ENCODE results near the gene NAV3. TPM values are rescaled to one million over a fixed set of nuclear protein-coding genes. Genes with fewer than 3 reads are reported as not detected.

NAV3 gene
- total and polyA plus RNA-seq, 2 experiments from 2014 or later = 4.0 to 12.0 TPM

- ATAC-seq = peak; percentile 49; the same call in 2 of the 3 replicates
- no peak overlapping the region for H3K4me2 ChIP-seq
- no peaks in the 10 kb centered on the region for H3F3A ChIP-seq (replicated peaks; ENCODE audit: low read depth)
- Mint-ChIP-seq H3K36me3 (ENCODE audit: low read depth) (no peaks in the 10 kb centered on the region), H3K27me3 (ENCODE audit: insufficient read depth, low read depth, poor library complexity) (no peaks in the 10 kb centered on the region), H3K4me1 (no peaks in the 10 kb centered on the region; the same call in 2 of the 3 replicates), H3K9me3 (no peaks in the 10 kb centered on the region), H3K4me3 (no peak overlapping the region), H3K27ac (no peak overlapping the region)
- H3K4me1 ChIP-seq (ENCODE audit: insufficient read depth) = no peaks in the 10 kb centered on the region
- no peak overlapping the region for H3K27ac ChIP-seq (ENCODE audit: low read depth)
- no peaks in the 10 kb centered on the region for H3K27me3 ChIP-seq (ENCODE audit: insufficient read depth)
- no peak overlapping the region for H3K4me3 ChIP-seq
- TF ChIP-seq JUNB (IDR thresholded peaks at IDR 0.05; ENCODE audit: unreplicated experiment) (no peak), ZNF462 (CRISPR knock-in tag; IDR thresholded peaks at IDR 0.05) (no peak)
- DNase-seq (ENCODE audit: low spot score) = peak; percentile 17
- H3K9me2 ChIP-seq (ENCODE audit: insufficient read depth) = no peaks in the 10 kb centered on the region
- no peaks in the 10 kb centered on the region for H4K20me1 ChIP-seq (replicated peaks; ENCODE audit: insufficient read depth)
- no peaks in the 10 kb centered on the region for H3K79me2 ChIP-seq (replicated peaks; ENCODE audit: insufficient read depth)
- H2AFZ ChIP-seq = no peak overlapping the region
- H3K36me3 ChIP-seq (ENCODE audit: insufficient read depth) = no peaks in the 10 kb centered on the region
Observed at GRCh38 chr12:78035901-78036606, 205.4 kb downstream of the NAV3 start.

GRCh38 chr12:78036874-78037273, 206.2 kb downstream of the NAV3 start:
- Histone ChIP-seq H4K20me1 (replicated peaks; ENCODE audit: insufficient read depth) (no peaks in the 10 kb centered on the region), H3K4me1 (ENCODE audit: insufficient read depth) (no peaks in the 10 kb centered on the region), H3F3A (replicated peaks; ENCODE audit: low read depth) (no peaks in the 10 kb centered on the region), H3K4me2 (no peak overlapping the region), H3K4me3 (no peak overlapping the region), H3K9me2 (ENCODE audit: insufficient read depth) (no peaks in the 10 kb centered on the region), H3K27ac (ENCODE audit: low read depth) (no peak overlapping the region), H3K36me3 (ENCODE audit: insufficient read depth) (no peaks in the 10 kb centered on the region), H2AFZ (no peak overlapping the region), H3K79me2 (replicated peaks; ENCODE audit: insufficient read depth) (no peaks in the 10 kb centered on the region), H3K27me3 (ENCODE audit: insufficient read depth) (no peaks in the 10 kb centered on the region)
- Mint-ChIP-seq H3K4me3 (no peak overlapping the region), H3K36me3 (ENCODE audit: low read depth) (no peaks in the 10 kb centered on the region), H3K9me3 (no peaks in the 10 kb centered on the region), H3K27ac (no peak overlapping the region), H3K27me3 (ENCODE audit: insufficient read depth, low read depth, poor library complexity) (peaks cover 2% of the 10 kb centered on the region), H3K4me1 (no peaks in the 10 kb centered on the region; the same call in 2 of the 3 replicates)
- DNase-seq (ENCODE audit: low spot score) (no peak), ATAC-seq (no peak)
- no peak for TF ChIP-seq CTCF (conservative IDR thresholded peaks at IDR 0.05; ENCODE audit: low read depth in 2 of 2)
- no peak for TF ChIP-seq JUNB (IDR thresholded peaks at IDR 0.05; ENCODE audit: unreplicated experiment)
- TF ChIP-seq EZH2 (IDR thresholded peaks at IDR 0.05; ENCODE audit: low read depth, unreplicated experiment) = no peak
- no peak for TF ChIP-seq STAT1 (IDR thresholded peaks at IDR 0.05; ENCODE audit: unreplicated experiment)
- no peak for TF ChIP-seq ETS1 (IDR thresholded peaks at IDR 0.05)
- no peak for TF ChIP-seq REST (IDR thresholded peaks at IDR 0.05; ENCODE audit: unreplicated experiment)
- no peak for TF ChIP-seq POLR2AphosphoS5 (IDR thresholded peaks at IDR 0.05; ENCODE audit: low read depth)
